GM10266 (cell line): ENCODE results near the gene TIGD6.

Source experiments
- DNase-seq: peaks from one replicate; pipeline ENCODE4 v3.0.0; 2012; ENCODE audit errors: extremely low spot score
- TF ChIP-seq, protein P1 (sequence below): IDR thresholded peaks from 2 replicates; pipeline ENCODE4 v1.5.1; 2012; ENCODE audit warnings: mild to moderate bottlenecking, low read depth; ENCODE audit not compliant: control insufficient read depth, insufficient read depth; ENCODE audit errors: missing control alignments

TIGD6 gene

GRCh38 chr5:149969181-149969930 is 31.1 kb downstream of the TIGD6 start:
- no peak for DNase-seq
- TF ChIP-seq, protein P1, sequence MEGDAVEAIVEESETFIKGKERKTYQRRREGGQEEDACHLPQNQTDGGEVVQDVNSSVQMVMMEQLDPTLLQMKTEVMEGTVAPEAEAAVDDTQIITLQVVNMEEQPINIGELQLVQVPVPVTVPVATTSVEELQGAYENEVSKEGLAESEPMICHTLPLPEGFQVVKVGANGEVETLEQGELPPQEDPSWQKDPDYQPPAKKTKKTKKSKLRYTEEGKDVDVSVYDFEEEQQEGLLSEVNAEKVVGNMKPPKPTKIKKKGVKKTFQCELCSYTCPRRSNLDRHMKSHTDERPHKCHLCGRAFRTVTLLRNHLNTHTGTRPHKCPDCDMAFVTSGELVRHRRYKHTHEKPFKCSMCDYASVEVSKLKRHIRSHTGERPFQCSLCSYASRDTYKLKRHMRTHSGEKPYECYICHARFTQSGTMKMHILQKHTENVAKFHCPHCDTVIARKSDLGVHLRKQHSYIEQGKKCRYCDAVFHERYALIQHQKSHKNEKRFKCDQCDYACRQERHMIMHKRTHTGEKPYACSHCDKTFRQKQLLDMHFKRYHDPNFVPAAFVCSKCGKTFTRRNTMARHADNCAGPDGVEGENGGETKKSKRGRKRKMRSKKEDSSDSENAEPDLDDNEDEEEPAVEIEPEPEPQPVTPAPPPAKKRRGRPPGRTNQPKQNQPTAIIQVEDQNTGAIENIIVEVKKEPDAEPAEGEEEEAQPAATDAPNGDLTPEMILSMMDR: no peak

DNA sequence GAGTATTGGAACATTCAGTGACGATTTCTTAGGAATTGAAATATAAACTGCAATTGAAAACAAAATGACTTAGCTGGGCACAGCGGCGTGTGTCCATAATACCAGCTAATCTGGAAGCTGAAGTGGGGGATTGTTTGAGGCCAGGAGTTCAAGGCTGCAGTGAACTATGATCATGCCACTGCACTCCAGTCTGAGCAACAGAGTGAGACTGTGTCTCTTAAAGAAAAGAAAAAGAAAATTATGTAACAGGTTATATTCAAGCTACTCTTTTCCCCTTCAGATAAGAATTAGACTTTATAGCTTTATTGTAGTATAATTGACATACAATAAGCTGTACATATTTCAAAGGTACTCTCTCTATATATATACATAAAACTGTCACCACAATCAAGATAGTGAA is 33.5 kb downstream of the TIGD6 start:
- DNase-seq: no peak
- TF ChIP-seq, protein P1: no peak

DNA sequence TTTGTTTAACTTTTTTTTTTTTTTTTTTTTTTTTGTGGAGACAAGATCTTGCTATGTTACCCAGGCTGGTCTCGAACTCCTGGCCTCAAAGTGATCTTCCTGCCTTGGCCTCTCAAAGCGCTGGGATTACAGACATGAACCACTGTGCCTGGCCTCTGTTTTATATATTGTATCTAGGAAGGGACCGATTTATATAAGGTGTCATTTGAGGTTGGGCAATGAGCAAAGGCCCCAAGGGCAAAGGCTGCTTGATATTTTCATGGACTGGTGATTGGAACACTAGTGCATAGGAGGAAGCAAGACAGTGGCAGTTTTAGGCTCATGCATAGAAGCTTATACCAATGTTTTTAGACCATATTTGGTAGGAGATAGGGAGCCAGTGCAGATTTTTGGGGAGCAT is 36.7 kb downstream of the TIGD6 start:
- TF ChIP-seq, protein P1: no peak
- no peak for DNase-seq

GRCh38 chr5:149962601-149963300 is 37.7 kb downstream of the TIGD6 start:
- DNase-seq: no peak
- TF ChIP-seq, protein P1: no peak

DNA sequence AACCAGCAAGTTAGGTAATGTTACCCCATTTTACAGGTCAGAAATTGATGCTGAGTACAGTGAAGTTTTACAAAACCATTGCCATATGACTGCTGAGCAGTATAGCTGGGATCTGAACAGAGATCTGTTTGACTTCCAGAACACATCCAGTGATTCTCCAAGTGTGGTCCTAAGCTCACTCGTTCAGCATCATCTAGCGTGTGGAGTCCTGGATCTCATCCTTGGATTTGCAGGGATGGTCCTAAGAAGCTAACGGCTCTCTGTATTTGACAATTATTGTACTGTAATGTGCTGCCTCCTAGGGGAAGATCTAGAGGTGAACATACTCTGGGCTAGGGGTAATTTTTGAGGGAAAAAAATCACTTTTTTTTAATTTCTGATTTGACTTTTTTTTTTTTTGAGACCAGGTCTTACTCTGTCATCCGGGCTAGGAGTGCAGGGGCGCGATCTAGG is 38.5 kb downstream of the TIGD6 start:
- TF ChIP-seq, protein P1: peak; percentile 40
- no peak for DNase-seq

DNA sequence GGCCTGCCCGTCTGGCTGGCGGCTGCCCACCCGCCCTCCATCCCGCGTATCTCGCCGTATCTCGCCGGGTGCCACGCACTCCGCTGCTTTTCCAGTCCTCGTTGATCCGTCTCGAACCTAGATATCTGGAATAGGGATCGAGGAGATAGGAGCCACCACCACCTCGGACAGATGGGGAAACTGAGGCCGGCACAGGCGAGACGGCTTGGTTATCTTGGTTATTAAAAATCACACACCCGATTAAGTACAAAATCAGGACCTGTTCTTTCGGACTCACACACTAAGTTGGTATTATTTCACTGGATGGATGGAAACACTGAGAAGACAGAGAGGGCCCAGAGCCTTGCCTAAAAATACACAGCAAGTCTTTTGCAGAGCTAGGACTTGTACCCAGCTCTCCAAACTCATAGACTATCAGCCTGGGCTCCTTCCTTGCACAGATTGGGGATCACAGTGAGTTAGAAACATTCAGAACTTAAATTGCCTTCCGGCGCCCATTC is 39.2 kb downstream of the TIGD6 start:
- no peak for DNase-seq
- TF ChIP-seq, protein P1: no peak
